Measurements from ENCODE around the gene FAM98C.
"Not testable (repeated sequence)": the region's sequence is repeated elsewhere in the genome, so short reads cannot be mapped to it uniquely, and the experiment has no call there.

FAM98C gene

DNA sequence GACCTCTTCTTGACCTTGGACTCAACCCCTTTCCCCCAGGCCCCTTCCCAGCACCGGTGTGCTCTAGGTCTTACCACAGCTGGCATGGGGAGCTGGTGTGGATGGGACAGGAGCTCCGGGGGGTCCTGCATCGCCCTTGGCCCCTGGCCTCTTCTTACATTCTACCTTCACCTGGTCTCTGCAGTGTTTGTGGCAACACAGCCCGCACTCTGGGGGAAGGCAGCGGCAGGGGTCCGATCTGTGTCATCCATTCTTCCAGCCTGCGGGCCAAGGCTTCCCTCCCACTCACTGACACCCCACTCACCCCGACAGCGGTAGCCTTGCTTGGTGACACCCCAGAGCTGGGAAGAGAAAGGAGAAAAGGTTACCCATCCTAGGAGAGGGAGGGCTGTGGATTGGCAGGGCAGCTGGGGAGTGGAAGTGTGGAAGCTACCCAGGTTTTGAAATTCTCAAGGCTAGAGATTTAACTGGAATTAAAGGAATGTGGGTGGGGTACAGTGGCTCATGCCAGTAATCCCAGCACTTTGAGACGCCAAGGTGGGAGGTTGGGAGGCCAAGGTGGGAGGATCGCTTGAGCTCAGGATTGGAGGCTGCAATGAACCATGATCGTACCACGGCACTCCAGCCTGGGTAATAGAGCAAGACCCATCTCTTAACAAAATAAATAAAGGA lies 8.3 kb downstream of the FAM98C start:
- TF ChIP-seq, protein P1, sequence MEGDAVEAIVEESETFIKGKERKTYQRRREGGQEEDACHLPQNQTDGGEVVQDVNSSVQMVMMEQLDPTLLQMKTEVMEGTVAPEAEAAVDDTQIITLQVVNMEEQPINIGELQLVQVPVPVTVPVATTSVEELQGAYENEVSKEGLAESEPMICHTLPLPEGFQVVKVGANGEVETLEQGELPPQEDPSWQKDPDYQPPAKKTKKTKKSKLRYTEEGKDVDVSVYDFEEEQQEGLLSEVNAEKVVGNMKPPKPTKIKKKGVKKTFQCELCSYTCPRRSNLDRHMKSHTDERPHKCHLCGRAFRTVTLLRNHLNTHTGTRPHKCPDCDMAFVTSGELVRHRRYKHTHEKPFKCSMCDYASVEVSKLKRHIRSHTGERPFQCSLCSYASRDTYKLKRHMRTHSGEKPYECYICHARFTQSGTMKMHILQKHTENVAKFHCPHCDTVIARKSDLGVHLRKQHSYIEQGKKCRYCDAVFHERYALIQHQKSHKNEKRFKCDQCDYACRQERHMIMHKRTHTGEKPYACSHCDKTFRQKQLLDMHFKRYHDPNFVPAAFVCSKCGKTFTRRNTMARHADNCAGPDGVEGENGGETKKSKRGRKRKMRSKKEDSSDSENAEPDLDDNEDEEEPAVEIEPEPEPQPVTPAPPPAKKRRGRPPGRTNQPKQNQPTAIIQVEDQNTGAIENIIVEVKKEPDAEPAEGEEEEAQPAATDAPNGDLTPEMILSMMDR (IDR thresholded peaks at IDR 0.05; ENCODE audit: low read depth, low read length): no peak
- H3K4me3 ChIP-seq (ENCODE audit: low read depth, low read length): no peak overlapping the region

DNA sequence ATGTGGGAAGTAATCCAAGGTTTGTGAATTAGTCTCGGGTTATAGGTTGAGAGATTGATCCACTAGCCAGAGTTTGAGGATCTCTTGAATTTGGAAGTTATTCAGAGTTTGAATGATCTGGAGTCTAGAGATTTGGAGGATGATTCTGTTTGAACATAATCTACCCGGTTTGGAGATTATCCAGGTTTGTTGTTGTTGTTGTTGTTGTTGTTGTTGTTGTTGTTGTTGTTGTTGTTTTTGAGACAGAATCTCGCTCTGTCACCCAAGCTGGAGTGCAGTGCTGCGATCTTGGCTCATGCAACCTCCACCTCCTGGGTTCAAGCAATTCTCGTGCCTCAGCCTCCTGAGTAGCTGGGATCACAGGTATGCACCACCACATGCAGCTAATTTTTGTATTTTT lies 9.0 kb downstream of the FAM98C start:
- not testable (repeated sequence) for H3K4me3 ChIP-seq (ENCODE audit: low read depth, low read length)

DNA sequence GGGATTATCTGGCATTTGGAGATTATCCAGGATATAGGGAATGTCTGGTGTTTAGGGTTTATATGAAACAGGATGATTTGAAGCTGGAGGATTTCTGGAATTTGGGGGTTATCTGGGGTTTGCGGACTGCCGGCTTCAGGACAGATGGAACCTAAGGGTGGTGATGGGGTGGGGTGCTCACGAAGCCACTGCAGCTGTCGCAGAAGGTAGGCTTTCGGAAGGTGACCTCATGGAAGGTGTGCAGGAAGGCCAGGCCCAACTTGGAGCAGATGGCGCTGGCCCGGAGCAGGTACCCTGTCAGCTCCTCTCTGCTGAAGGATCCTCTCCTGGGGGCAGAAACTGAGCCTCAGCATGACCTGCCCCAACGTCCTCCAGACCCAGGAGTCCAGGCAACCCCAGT lies 9.6 kb downstream of the FAM98C start:
- TF ChIP-seq, protein P1 (IDR thresholded peaks at IDR 0.05; ENCODE audit: low read depth, low read length): no peak
- no peak overlapping the region for H3K4me3 ChIP-seq (ENCODE audit: low read depth, low read length)

DNA sequence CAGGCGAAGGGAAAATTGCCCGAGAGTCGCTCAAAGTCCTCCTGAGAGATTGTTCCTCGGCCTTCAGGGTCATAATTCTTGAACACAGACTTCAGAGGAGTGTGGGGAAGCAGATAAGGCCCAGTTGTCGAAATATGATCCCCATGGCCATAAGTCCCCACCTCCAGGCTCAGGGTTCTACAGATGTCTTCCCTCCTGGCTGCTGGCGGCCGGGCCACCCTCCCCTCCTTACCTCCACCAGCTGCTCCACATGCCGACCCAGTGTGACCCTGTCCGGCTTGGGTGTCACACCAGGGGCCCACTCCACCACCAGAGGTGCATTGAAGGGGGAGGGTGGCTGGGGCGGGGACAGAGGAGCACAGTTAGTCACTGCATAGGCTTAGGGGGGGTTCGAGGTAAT lies 10.1 kb downstream of the FAM98C start:
- no peak overlapping the region for H3K4me3 ChIP-seq (ENCODE audit: low read depth, low read length)
- TF ChIP-seq, protein P1 (IDR thresholded peaks at IDR 0.05; ENCODE audit: low read depth, low read length): no peak

DNA sequence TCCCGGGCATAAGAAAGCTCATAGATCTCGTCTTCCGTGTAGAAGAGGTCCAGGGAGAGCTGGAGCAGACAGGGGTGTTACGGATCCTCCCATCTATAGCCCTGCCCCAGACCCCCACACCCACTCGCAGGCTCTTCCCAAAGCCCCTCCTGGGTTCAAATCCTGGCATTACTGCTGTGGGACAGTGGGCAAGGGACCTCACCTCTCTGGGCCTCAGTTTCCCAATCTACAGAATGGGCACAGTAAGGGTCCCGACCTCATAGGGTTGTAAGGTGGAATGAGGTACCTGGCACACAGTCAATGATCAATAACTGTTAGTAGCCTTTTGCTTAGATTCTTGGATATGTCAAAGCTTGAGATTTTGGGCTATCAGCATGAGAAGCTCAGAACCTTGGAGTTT lies 10.5 kb downstream of the FAM98C start:
- TF ChIP-seq, protein P1 (IDR thresholded peaks at IDR 0.05; ENCODE audit: low read depth, low read length): no peak
- H3K4me3 ChIP-seq (ENCODE audit: low read depth, low read length): no peak overlapping the region

DNA sequence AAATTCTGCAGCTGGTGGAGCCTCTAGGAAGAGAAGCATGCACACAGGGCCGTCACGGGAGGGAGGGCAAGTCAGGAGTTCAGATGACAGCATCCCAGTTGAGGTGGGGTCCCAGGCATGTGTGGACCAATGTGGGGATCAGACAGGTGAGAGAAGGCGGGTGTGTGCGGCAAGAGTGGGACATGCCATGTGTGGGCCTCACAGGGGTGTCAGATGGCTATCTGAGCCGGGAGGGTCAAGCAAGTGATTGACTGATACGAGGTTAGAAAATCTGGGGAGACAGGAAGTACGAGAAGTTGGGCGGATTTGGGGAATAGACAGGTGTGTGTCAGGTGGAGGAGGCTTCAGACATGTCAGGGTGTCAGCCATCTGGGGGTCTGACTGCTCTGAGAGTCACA lies 14.3 kb downstream of the FAM98C start:
- TF ChIP-seq, protein P1 (IDR thresholded peaks at IDR 0.05; ENCODE audit: low read depth, low read length): no peak
- no peak overlapping the region for H3K4me3 ChIP-seq (ENCODE audit: low read depth, low read length)

DNA sequence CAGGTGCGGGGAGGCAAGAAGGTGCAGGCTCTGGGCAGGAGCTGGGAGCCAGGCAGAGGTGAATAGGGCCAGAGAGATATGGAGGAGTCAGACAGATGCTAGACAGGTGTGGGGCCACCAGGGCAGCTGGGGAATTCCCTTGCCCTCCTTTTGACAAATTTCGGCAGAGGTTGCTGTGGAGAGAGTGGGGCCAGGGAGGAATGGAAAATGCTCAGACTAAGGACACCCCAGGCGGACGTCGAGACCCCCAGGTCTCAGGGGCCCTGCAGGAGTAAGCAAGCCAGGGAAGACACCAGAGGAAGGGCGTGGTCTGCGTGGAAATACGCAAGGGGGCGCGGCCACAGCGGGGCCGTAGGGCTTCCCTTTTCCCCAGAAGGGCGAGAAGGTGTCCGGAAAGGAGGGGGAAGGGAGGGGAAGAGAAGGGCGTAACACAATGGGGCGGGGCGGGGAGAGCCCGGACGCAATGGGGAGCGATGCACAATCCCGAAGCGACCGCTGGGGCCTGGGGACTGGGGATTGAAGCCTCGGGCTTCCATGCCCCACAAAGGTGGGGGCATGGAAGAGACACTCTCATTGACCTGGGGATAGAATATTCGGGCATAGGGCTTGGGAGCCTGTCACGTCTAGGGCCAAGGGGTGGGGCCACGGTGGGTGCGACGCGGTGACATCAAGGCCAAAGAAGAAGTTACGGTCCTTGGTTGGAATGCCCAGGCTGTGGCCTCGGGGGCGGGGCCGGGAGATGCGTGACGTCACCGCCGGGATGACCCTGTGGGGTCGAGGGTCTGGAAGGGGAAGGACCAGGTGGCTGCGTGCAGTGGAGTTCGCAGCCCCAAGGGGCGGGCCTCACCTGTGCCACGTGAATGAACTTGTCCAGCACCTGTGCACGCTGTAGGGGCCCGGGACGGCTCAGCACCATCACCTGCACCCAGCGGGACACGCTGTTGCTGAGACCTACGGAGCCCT lies 14.9 kb downstream of the FAM98C start:
- TF ChIP-seq, protein P1 (IDR thresholded peaks at IDR 0.05; ENCODE audit: low read depth, low read length): no peak
- peak overlapping the region; percentile 17; the same call in 1 of the 2 replicates for H3K4me3 ChIP-seq (ENCODE audit: low read depth, low read length)
